SK-N-SH (cell line): Measurements from ENCODE around the gene S100A6. TPM values are rescaled to one million over a fixed set of nuclear protein-coding genes. Genes with fewer than 3 reads are reported as not detected.

Source experiments
- CTCF ChIA-PET: fragments of 300-600, 350-600 bp; formaldehyde crosslinking; extraction: SDS; loops from one replicate; lab custom pipeline; 2021; lab: Yijun Ruan, JAX
- POLR2A ChIA-PET: fragments of 350-600 bp; sonication (Branson Sonifier 250); formaldehyde crosslinking; extraction: SDS; loops from one replicate; lab custom pipeline; 2020; ENCODE audit warnings: antibody characterized with exemption, inconsistent platforms; lab: Yijun Ruan, JAX
- DNase-seq: peaks from one replicate; pipeline ENCODE4 v3.0.0; 2012
- H2AFZ ChIP-seq: fragments of 200-600 bp; sonication (generic); 2 replicates; pipeline ENCODE4 v1.8.1; 2016; ENCODE audit warnings: antibody characterized with exemption, mild to moderate bottlenecking, low read depth
- H3F3A ChIP-seq: fragments of 200-600 bp; sonication (generic); replicated peaks from 2 replicates; pipeline ENCODE3; 2016; ENCODE audit warnings: antibody characterized with exemption, mild to moderate bottlenecking; ENCODE audit not compliant: insufficient read depth
- H3K27ac ChIP-seq, 2 experiments: fragments of 200-500 bp in 1 of 2; fragments of 200-600 bp in 1 of 2; sonication (Bioruptor generic) in 1 of 2; sonication (generic), shearing (Covaris generic) in 1 of 2; 2 replicates each; pipeline versions ENCODE4 v1.5.1 to v1.6.1; 2014 to 2016; ENCODE audit warnings: low read depth in 2 of 2, inconsistent platforms in 1 of 2, low read length in 1 of 2, mild to moderate bottlenecking in 1 of 2, mixed read lengths in 1 of 2
- H3K27me3 ChIP-seq: fragments of 200-600 bp; sonication (generic), shearing (Covaris generic); 2 replicates; pipeline ENCODE4 v1.6.1; 2016; ENCODE audit warnings: mixed run types; ENCODE audit not compliant: insufficient read depth
- H3K36me3 ChIP-seq, 2 experiments: fragments of 200-500 bp in 1 of 2; fragments of 200-600 bp in 1 of 2; sonication (Bioruptor generic) in 1 of 2; sonication (generic) in 1 of 2; replicated peaks in 1 of 2; 2 replicates each; pipeline versions ENCODE3 to v1.5.1; 2014 to 2016; ENCODE audit warnings: low read length in 1 of 2, mild to moderate bottlenecking in 1 of 2; ENCODE audit not compliant: insufficient read depth in 2 of 2, control insufficient read depth in 1 of 2
- H3K4me1 ChIP-seq, 2 experiments: fragments of 200-500 bp in 1 of 2; fragments of 200-600 bp in 1 of 2; sonication (Bioruptor generic) in 1 of 2; sonication (generic), shearing (Covaris generic) in 1 of 2; 2 replicates each; pipeline versions ENCODE4 v1.5.1 to v1.6.1; 2014 to 2016; ENCODE audit warnings: low read depth in 1 of 2, low read length in 1 of 2, mixed run types in 1 of 2; ENCODE audit not compliant: insufficient read depth in 2 of 2, control insufficient read depth in 1 of 2
- H3K4me2 ChIP-seq: fragments of 200-600 bp; sonication (generic), shearing (Covaris generic); 2 replicates; pipeline ENCODE4 v1.6.1; 2017; ENCODE audit warnings: mixed run types
- H3K4me3 ChIP-seq, 2 experiments: fragments of 200-500 bp in 1 of 2; fragments of 200-600 bp in 1 of 2; sonication (Bioruptor generic) in 1 of 2; sonication (generic), shearing (Covaris generic) in 1 of 2; 2 replicates each; pipeline versions ENCODE4 v1.5.1 to v1.8.1; 2014 to 2016; ENCODE audit warnings: low read depth in 2 of 2, inconsistent platforms in 1 of 2, low read length in 1 of 2, mild to moderate bottlenecking in 1 of 2, mixed read lengths in 1 of 2, moderate library complexity in 1 of 2
- H3K79me2 ChIP-seq: fragments of 200-600 bp; sonication (generic); 2 replicates; pipeline ENCODE4 v1.8.1; 2017; ENCODE audit warnings: mild to moderate bottlenecking; ENCODE audit not compliant: insufficient read depth
- H3K9ac ChIP-seq: fragments of 200-600 bp; sonication (generic); 2 replicates; pipeline ENCODE4 v1.6.1; 2017; ENCODE audit warnings: mixed run types
- H3K9me2 ChIP-seq: fragments of 200-600 bp; sonication (generic); 2 replicates; pipeline ENCODE4 v1.6.1; 2017; ENCODE audit warnings: mixed run types
- H3K9me3 ChIP-seq: fragments of 200-600 bp; sonication (generic); 2 replicates; pipeline ENCODE4 v1.6.1; 2017; ENCODE audit warnings: mixed run types, mild to moderate bottlenecking, moderate library complexity
- H4K20me1 ChIP-seq: fragments of 200-600 bp; sonication (generic); 2 replicates; pipeline ENCODE4 v1.6.1; 2017; ENCODE audit warnings: mild to moderate bottlenecking, mixed run types; ENCODE audit not compliant: insufficient read depth
- CTCF ChIP-seq: fragments of 200-600 bp; sonication (generic); IDR thresholded peaks from 2 replicates; pipeline ENCODE4 v1.6.1; 2017; ENCODE audit warnings: antibody characterized with exemption, mild to moderate bottlenecking, moderate library complexity
- ELF1 ChIP-seq: IDR thresholded peaks from 2 replicates; pipeline ENCODE4 v1.4.0; 2012
- EP300 ChIP-seq, 2 experiments: IDR thresholded peaks; 2 replicates each; pipeline versions ENCODE4 v1.4.0 to v1.6.1; 2012; ENCODE audit warnings: borderline replicate concordance in 1 of 2, low read depth in 1 of 2, low read length in 1 of 2
- NFIC ChIP-seq: IDR thresholded peaks from 2 replicates; pipeline ENCODE4 v1.4.0; 2012; ENCODE audit warnings: borderline replicate concordance
- NRF1 ChIP-seq: IDR thresholded peaks from 2 replicates; pipeline ENCODE4 v1.6.1; 2012; ENCODE audit warnings: low read depth, mild to moderate bottlenecking, low read length
- PBX3 ChIP-seq: IDR thresholded peaks from 2 replicates; pipeline ENCODE4; 2012
- REST ChIP-seq: IDR thresholded peaks from 2 replicates; pipeline ENCODE4 v1.6.1; 2012; ENCODE audit warnings: mild to moderate bottlenecking, low read depth, low read length, moderate library complexity
- TCF12 ChIP-seq: IDR thresholded peaks from 2 replicates; pipeline ENCODE4 v1.4.0; 2012
- TEAD4 ChIP-seq: IDR thresholded peaks from 2 replicates; pipeline ENCODE4 v1.4.0; 2012; ENCODE audit warnings: mild to moderate bottlenecking, borderline replicate concordance; ENCODE audit not compliant: insufficient read depth
- USF2 ChIP-seq: fragments of 150-350 bp; IDR thresholded peaks from 2 replicates; pipeline ENCODE4 v1.6.1; 2017; ENCODE audit warnings: antibody characterized with exemption, low read length, low read depth, borderline replicate concordance
- WGBS: methylation state at CpG from one replicate; pipeline ENCODE4 v1.1.6; 2017; ENCODE audit warnings: low lambda C conversion rate; 5-methylcytosine and 5-hydroxymethylcytosine counted together
- polyA plus RNA-seq, 3 experiments: library from polyadenylated mRNA; depleted of rRNA; stranded (reverse); fragments of >200 nt; gene quantifications; 2 replicates each; pipeline ENCODE4 v1.2.3, GENCODE V29; 2012

The S100A6 gene
- polyA plus RNA-seq, 1 of the 3 experiments (the other 2 are of a cell fraction): 895 TPM

GRCh38 chr1:153485863-153486262 is 49.9 kb downstream of the S100A6 start:
- ChIA-PET POLR2A (no interaction called here), CTCF (interaction anchor here (0.9 to 16.0 kb wide), 7 partner anchors 9 to 132 kb away, joined by 3 to 336 read pairs (median 7); partner anchors contain the start of genes PGLYRP4 and S100A9)
- peaks cover 16% of the 10 kb centered on the region; the same call in 1 of the 2 replicates for H3K27me3 ChIP-seq

More at GRCh38 chr1:153485863-153486262, 49.9 kb downstream of the S100A6 start:
- 28% methylated on average over 2 of the region's 2 CpGs for WGBS
- no peak overlapping the region for H2AFZ ChIP-seq
- TF ChIP-seq USF2 (no peak), PBX3 (peak; percentile 86), REST (no peak), NRF1 (no peak), TCF12 (peak; percentile 54; the same call in 1 of the 2 replicates), CTCF (no peak), EP300 (IDR thresholded peaks at IDR 0.05; ENCODE audit: borderline replicate concordance in 1 of 2, low read depth in 1 of 2, low read length in 1 of 2) (peak; percentile 25 to 38; a peak in 2 of 4 replicates), TEAD4 (no peak), NFIC (peak; percentile 75), ELF1 (no peak)
- peak; percentile 65 for DNase-seq
- peaks cover 11% of the 10 kb centered on the region for H3F3A ChIP-seq
- H3K4me1 ChIP-seq: peaks cover 17 to 21% of the 10 kb centered on the region in 2 experiments; a peak in 3 of 4 replicates
- no peaks in the 10 kb centered on the region for H4K20me1 ChIP-seq
- H3K4me3 ChIP-seq: no peak overlapping the region
- no peak overlapping the region for H3K9ac ChIP-seq
- H3K4me2 ChIP-seq: no peak overlapping the region
- H3K9me3 ChIP-seq: no peaks in the 10 kb centered on the region
- no peaks in the 10 kb centered on the region for H3K36me3 ChIP-seq
- H3K27ac ChIP-seq: no peak overlapping the region
- H3K79me2 ChIP-seq: no peaks in the 10 kb centered on the region
- H3K9me2 ChIP-seq: no peaks in the 10 kb centered on the region

Other genes starting within 250 kb of the S100A6 start
- gene PGLYRP3, start 223.0 kb downstream of the S100A6 start, polyA plus RNA-seq (2012; rRNA removed): not detected in 2 replicates
- gene PGLYRP4, start 187.2 kb downstream of the S100A6 start, polyA plus RNA-seq (2012; rRNA removed): not detected in 2 replicates
- gene S100A9, start 178.1 kb downstream of the S100A6 start, polyA plus RNA-seq (2012; rRNA removed): not detected in 2 replicates
- gene S100A12, start 160.4 kb downstream of the S100A6 start, polyA plus RNA-seq (2012; rRNA removed): not detected in 2 replicates
- gene S100A8, start 144.9 kb downstream of the S100A6 start, polyA plus RNA-seq (2012; rRNA removed): not detected in 2 replicates
- gene S100A7A, start 119.5 kb downstream of the S100A6 start, polyA plus RNA-seq (2012; rRNA removed): not detected in 2 replicates
- not detected in 2 replicates for gene S100A7, start 75.3 kb downstream of the S100A6 start, polyA plus RNA-seq (2012; rRNA removed)
- gene S100A5, start 4.9 kb upstream of the S100A6 start, polyA plus RNA-seq (2012; rRNA removed): 0.15 TPM in 1 of 2 replicates, not detected in the other
- gene S100A4, start 9.8 kb upstream of the S100A6 start, polyA plus RNA-seq (2012; rRNA removed): 24.6 and 25.4 TPM in 2 replicates
- gene S100A3, start 13.3 kb upstream of the S100A6 start, polyA plus RNA-seq (2012; rRNA removed): 11.8 and 13.1 TPM in 2 replicates
- gene S100A2, start 29.9 kb upstream of the S100A6 start, polyA plus RNA-seq (2012; rRNA removed): 27.3 and 31.4 TPM in 2 replicates
- 512 and 521 TPM in 2 replicates for gene S100A16, start 77.1 kb upstream of the S100A6 start, polyA plus RNA-seq (2012; rRNA removed)
- gene S100A14, start 80.3 kb upstream of the S100A6 start, polyA plus RNA-seq (2012; rRNA removed): 0.15 TPM in 1 of 2 replicates, not detected in the other
- gene S100A13, start 91.5 kb upstream of the S100A6 start, polyA plus RNA-seq (2012; rRNA removed): 12.3 and 17.1 TPM in 2 replicates
- 0.18 TPM in 1 of 2 replicates, not detected in the other for gene S100A1, start 92.4 kb upstream of the S100A6 start, polyA plus RNA-seq (2012; rRNA removed)
- 76.7 and 84.9 TPM in 2 replicates for gene CHTOP, start 98.1 kb upstream of the S100A6 start, polyA plus RNA-seq (2012; rRNA removed)
- gene SNAPIN, start 122.7 kb upstream of the S100A6 start, polyA plus RNA-seq (2012; rRNA removed): 57.6 and 61.7 TPM in 2 replicates
- 189 and 236 TPM in 2 replicates for gene ILF2, start 135.0 kb upstream of the S100A6 start, polyA plus RNA-seq (2012; rRNA removed)
- gene NPR1, start 142.7 kb upstream of the S100A6 start, polyA plus RNA-seq (2012; rRNA removed): 0.05 and 0.12 TPM in 2 replicates
- gene INTS3, start 192.1 kb upstream of the S100A6 start, polyA plus RNA-seq (2012; rRNA removed): 64.3 and 80.9 TPM in 2 replicates
- gene SLC27A3, start 239.4 kb upstream of the S100A6 start, polyA plus RNA-seq (2012; rRNA removed): 7.6 and 9.0 TPM in 2 replicates